HG02571 (cell line): Measurements from ENCODE around the gene SIM2.

Source experiments
- ATAC-seq: cut with Tn5 transposase; IDR thresholded peaks from one replicate; pipeline ENCODE4 v1.9.1; 2021; ENCODE audit warnings: mild to moderate bottlenecking, moderate library complexity; ENCODE audit not compliant: unreplicated experiment

The SIM2 gene

DNA sequence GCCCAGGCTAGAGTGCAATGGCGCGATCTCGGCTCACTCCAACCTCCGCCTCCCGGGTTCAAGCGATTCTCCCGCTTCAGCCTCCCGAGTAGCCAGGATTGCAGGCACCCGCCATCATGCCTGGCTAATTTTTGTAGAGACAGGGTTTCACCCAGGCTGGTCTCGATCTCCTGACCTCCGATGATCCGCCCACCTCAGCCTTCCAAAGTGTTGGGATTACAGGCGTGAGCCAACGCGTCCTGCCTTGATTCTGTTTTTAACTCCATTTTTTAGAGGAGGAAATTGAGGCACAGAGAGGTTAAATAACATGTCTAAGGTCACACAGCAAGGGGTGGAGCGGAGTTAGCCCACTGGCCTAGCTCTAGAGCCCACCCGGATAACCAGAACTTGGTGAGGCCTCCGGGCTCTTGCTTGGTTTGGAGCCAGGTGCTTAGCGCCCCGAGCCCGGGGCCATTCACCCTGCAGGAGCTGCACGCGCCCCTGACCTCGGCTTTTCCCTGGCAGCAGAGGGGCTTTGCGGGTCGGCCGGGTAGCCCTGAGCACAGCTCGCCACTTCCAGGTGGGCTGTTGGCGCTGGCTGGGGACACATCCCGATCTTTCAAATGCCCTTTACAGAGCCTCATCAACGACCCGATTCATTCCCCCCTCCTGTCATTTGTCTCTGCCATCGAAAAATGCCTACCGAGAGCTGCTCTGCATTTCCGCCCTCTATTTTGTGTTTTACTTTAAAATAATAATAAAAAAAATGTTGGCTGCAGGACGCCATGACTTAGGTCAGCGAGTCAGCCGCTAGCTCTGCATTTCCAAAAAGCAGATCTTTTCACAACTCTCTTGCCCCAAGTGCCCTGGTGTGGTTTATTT is 11.2 kb downstream of the SIM2 start:
- no peak for ATAC-seq

DNA sequence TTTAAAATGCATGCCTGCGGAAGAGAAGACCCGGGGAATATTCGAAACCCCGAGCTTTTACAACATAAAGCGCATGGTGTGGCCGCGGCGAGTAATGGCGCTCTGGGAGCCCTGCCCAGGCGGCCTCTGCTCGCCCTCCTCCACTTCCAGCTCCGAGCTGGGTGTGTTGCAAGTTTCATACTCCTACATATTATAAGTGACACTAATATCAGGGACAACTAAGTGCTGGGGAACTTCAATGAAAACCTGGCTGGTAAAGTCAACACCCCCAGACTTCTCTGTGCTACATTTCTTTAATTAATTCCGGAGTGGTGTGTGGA is 11.8 kb downstream of the SIM2 start:
- no peak for ATAC-seq

DNA sequence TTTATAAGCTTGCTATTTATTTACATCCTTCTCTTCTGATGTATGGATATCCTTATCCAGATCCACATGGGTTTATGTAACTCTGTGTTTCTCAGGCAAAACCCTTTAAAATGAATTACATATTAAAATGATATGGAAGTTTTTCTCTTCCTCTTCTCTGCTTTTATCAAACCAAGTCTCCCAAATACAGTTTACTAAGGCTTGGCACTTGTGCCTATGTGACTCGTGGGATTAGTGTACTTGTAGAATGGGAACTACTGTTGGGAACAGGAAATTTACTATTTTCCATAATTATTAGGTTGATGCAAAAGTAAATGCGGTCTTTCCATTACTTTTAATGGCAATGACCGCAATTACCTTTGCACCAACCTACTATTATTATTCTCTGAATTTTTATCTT is 14.8 kb downstream of the SIM2 start:
- ATAC-seq: no peak

DNA sequence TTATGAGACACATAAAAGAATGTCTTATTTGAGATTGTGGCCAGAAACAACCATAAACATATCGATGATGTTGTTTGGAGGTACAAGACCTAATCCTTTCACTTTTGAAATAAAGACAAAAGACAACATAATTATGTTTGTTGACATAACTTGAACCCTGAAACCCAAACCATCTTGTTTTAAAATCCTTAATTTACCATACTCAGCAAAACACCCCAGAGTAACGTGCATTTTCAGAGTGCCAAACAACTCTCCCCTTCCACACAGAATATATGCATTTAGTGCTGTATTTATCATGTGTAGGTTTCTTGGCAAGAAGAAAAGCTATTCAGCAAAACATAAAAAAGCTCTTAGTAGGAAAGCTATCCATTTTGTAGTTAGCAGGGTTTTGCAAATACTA is 17.5 kb downstream of the SIM2 start:
- no peak for ATAC-seq

DNA sequence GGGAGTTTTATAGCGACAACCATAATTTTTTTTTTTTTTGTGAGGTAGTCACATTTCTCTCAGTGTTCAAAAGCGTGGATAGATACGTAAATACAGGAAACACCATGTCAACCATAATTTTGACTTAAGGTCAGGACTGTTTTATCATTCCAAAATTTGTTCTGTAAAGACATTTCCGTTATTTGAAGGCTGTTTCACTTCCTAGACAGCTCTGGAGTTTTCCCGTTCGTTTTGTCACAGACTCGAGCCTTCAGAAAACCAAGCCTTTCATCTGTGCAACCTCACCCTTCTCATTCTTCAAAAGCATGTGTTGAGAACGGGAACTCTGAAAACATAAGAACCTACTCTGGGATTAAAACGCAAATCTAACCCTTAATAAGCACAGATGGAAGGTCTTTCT is 17.9 kb downstream of the SIM2 start:
- ATAC-seq: no peak

DNA sequence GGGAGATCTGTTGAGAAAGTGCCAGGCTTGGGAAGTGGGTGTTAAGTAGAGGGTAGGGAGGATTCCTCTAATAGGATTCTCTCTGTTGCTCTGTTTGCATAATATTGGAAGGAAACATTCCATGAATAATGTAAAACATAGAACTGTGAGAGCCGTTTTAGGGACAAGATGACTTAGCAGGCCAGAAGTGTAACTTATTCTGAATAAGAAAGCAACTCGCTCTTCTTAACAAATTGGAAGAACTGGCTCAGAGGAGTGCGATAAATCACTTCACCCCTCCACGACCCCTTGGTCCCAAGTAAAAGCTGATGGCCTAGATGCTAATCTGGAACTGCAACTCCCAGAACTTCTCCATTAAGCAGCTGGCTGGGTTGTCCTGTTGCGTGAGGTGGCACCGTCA is 19.1 kb downstream of the SIM2 start:
- no peak for ATAC-seq

- no peak for ATAC-seq
Measured at GRCh38 chr21:36718951-36719501, 20.1 kb downstream of the SIM2 start.

DNA sequence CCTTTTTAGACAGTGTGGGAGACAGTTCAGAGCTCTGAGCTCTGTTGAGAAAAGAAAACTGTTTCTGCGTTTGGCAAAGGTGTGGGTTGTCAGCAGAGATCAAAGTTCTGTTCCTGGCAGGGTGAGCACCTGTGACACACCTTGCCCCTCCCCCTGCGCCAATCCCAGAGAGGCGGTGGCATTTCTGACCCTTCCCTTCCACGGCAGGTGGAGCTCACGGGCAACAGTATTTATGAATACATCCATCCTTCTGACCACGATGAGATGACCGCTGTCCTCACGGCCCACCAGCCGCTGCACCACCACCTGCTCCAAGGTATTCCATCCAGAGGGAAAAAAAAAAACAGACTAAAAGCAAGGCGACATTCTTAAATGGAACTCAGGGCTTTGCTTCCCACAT is 20.7 kb downstream of the SIM2 start:
- ATAC-seq: no peak

DNA sequence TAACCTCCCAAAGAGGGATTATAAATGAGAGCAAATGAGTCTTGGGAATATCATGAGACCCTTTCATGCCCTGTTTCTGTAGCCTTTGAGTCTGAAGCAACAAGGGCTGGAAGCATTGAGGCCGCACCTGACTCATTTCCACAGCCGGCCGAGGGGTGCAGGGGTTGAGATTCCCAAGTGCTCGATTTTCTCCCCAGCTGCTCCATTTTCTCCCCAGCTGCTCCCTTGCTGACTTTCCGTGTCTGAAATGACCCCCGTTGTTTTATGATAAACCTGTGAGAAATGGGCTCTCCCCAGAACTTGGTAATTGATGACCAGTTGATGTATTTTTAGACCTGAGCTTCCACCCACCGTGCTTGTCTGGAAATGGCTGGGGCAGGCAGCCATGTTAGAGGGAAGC is 22.9 kb downstream of the SIM2 start:
- no peak for ATAC-seq

GRCh38 chr21:36722370-36723368 is 23.8 kb downstream of the SIM2 start:
- no peak for ATAC-seq

GRCh38 chr21:36723371-36723881 is 24.5 kb downstream of the SIM2 start:
- no peak for ATAC-seq

- no peak for ATAC-seq
Measured at GRCh38 chr21:36724660-36725059, 25.7 kb downstream of the SIM2 start.

- ATAC-seq: no peak
Measured at GRCh38 chr21:36725793-36726386, 27.0 kb downstream of the SIM2 start.

- no peak for ATAC-seq
Measured at GRCh38 chr21:36727866-36728265, 29.0 kb downstream of the SIM2 start.

- ATAC-seq: no peak
Measured at GRCh38 chr21:36728371-36729111, 29.6 kb downstream of the SIM2 start.

- no peak for ATAC-seq
Measured at GRCh38 chr21:36729310-36729970, 30.5 kb downstream of the SIM2 start.

DNA sequence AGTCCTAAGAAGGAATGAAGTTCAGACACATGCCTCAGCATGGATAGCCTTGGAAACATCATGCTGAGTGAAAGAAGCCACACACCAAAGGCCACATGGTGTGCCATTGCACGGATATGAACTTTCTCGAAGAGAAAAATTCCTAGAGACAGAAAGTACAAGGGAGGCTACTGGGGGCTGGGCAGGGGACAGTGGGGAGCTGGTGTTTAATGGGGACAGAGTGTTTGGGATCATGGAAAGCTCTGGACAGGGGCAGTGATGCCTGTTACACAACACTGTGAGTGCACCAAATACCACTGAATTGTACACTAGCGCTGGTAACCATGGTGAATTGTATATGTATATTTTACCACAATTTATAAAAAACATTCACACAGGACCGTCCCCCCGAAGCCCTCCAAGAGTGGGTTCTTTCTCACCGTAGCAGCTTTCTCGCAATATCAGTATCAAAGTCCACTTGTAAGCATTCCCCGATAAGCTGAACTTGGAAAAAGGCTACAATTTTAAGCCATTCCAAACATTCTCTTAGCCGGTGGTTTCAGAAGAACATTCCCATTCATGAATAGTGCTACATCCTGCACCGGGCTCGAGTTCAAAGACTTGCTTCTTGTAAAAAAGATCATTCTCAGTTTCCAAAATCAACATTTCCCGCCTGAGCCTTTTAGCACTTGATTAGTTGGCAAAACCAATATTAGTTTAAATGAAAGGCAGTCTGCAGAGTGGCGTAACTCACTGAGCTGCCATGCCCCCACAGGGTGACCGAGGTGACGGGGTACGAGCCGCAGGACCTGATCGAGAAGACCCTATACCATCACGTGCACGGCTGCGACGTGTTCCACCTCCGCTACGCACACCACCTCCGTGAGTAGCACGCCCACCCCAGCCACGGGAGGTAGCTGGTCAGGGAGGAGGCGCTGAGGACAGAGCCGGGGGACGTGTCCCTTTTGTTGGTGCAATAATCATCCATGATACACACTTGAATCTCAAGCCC is 31.7 kb downstream of the SIM2 start:
- ATAC-seq: no peak

DNA sequence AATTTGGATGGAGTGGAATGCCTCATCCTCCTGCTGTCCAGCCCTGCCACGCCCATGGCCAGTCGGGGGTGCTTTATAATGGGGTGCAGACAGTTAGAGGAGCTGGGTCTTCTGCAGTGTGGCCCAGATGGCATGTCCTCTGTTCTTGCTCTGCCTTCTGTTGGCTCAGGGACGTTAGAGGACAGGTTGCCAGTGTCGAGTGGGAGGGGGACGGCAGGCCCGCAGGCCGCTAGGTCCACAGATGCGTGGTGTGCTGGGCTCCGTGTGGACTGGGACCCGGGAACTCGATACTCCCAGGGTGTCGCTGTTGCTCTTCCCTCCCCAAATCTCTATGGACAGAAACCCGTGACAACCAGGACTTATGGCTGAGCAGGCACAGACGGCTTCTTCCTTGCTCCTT is 33.3 kb downstream of the SIM2 start:
- no peak for ATAC-seq

- ATAC-seq: no peak
Measured at GRCh38 chr21:36732761-36733160, 33.8 kb downstream of the SIM2 start.
